HL-60 (cell line): ENCODE results near the gene NR5A1.

Experiments
- DNase-seq, 2 experiments: peaks; one replicate each; pipeline ENCODE4 v3.0.0-alpha.2; 2010 to 2020; ENCODE audit warnings: low read depth in 1 of 2, low spot score in 1 of 2
- H3K27ac ChIP-seq: fragments of 250-450 bp; sonication (Bioruptor Pico); replicated peaks from 2 replicates; pipeline ENCODE4 v1.5.1; 2020; ENCODE audit warnings: mild to moderate bottlenecking, moderate library complexity
- H3K27me3 ChIP-seq: fragments of 250-450 bp; sonication (Bioruptor Pico); 2 replicates; pipeline ENCODE4 v1.5.1; 2021; ENCODE audit warnings: mild to moderate bottlenecking, moderate library complexity; ENCODE audit not compliant: insufficient read depth, poor library complexity, severe bottlenecking
- H3K4me3 ChIP-seq: replicated peaks from 2 replicates; pipeline ENCODE4 v1.5.1; 2011; ENCODE audit warnings: mild to moderate bottlenecking, control low read depth, low read length; ENCODE audit not compliant: insufficient read depth
- GABPA ChIP-seq: IDR thresholded peaks from 2 replicates; pipeline ENCODE4 v1.6.1; 2012; ENCODE audit warnings: low read depth
- POLR2AphosphoS5 ChIP-seq: IDR thresholded peaks from 2 replicates; pipeline ENCODE4 v1.6.1; 2012; ENCODE audit warnings: low read depth
- SPI1 ChIP-seq: IDR thresholded peaks from 2 replicates; pipeline ENCODE4 v1.6.1; 2012; ENCODE audit warnings: low read depth, mild to moderate bottlenecking, borderline replicate concordance
- TF ChIP-seq, protein P1 (sequence below): IDR thresholded peaks from one replicate; pipeline ENCODE4 v1.5.1; 2011; ENCODE audit warnings: low read length, control low read depth, inconsistent platforms; ENCODE audit not compliant: insufficient read depth
- TF ChIP-seq, protein P2 (sequence below): IDR thresholded peaks from 2 replicates; pipeline ENCODE4 v1.6.1; 2012; ENCODE audit warnings: low read depth; ENCODE audit not compliant: insufficient replicate concordance

The NR5A1 gene

DNA sequence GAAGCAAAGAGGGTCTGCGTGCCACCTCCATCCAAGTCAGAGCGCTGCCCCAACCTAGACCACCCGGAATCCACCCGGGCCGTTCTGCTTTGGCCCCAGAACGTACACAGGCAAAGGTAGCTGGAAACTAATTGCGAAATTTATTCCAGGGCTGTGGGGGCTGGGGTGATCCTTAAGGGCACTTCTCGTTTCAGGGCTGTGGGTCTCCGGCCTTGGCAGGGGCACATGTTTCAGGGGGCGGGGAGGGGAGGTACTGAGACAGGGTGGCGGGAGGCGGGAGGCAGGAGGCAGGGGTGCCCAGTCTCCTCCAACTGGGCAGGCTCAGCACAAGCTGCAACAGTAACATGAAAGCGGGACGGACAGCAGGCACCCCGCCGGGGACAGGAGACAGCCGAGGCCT is 26.1 kb downstream of the NR5A1 start:
- no peaks in the 10 kb centered on the region for H3K27me3 ChIP-seq
- peak; percentile 53; the same call in 1 of the 2 replicates for TF ChIP-seq SPI1
- TF ChIP-seq, protein P1, sequence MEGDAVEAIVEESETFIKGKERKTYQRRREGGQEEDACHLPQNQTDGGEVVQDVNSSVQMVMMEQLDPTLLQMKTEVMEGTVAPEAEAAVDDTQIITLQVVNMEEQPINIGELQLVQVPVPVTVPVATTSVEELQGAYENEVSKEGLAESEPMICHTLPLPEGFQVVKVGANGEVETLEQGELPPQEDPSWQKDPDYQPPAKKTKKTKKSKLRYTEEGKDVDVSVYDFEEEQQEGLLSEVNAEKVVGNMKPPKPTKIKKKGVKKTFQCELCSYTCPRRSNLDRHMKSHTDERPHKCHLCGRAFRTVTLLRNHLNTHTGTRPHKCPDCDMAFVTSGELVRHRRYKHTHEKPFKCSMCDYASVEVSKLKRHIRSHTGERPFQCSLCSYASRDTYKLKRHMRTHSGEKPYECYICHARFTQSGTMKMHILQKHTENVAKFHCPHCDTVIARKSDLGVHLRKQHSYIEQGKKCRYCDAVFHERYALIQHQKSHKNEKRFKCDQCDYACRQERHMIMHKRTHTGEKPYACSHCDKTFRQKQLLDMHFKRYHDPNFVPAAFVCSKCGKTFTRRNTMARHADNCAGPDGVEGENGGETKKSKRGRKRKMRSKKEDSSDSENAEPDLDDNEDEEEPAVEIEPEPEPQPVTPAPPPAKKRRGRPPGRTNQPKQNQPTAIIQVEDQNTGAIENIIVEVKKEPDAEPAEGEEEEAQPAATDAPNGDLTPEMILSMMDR = no peak
- peak; percentile 56 to 62 for DNase-seq
- H3K27ac ChIP-seq = no peak overlapping the region
- H3K4me3 ChIP-seq = no peak overlapping the region

DNA sequence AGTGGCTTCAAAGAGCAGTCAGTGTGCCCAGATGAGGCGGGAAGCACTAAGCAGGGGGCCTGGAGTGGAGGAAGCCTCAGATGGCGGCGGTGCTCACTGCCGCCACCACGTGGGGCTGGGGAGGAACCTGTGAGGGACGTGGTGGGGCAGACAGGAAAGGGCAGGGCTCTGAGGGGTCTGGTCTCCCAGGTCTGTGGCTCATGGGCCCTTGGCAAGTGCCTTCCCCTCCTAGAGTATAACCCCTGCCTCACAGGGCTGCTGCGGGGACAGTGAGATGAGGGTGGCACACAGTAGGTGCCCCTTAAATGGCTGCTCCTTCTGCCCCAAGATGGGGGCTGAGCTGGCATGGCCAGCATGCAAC is 26.6 kb downstream of the NR5A1 start:
- Histone ChIP-seq H3K4me3 (no peak overlapping the region), H3K27me3 (no peaks in the 10 kb centered on the region), H3K27ac (peak overlapping the region; percentile 33)
- peak in 1 of 2 experiments; percentile 50 for DNase-seq
- TF ChIP-seq SPI1 = no peak
- TF ChIP-seq, protein P1 = peak; percentile 32

DNA sequence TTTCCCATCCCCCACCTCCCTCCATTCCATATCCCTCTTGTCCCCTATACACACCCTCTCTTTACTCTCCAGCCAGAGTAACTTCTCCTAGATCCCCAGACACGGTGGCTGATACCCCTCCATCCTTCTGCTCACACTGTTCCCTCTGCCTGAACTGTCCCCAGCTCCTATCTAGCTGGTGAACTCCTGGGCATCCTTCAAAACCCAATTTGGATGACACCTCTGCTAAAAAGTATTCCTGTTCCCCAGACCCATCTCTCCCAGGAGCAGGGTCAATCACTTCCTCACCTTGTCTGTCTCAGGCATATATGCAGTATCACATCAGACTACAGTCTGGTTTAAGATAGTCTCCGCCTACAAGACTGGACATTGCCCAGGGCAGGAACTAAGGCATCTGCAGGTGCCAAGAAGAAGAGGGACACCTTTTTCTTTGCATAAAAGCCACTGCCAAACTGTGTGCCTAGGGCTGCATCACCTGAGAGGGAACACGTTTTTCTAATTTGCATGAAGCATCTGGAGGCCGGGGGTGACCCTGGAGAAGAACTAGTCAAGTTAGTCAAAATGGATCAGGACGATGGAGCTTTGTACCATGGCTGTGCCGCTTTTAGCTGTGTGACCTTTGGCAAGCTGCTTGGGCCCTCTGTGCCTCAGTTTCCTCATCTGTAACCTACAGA is 27.1 kb downstream of the NR5A1 start:
- DNase-seq = no peak
- TF ChIP-seq SPI1 (no peak), GABPA (no peak), POLR2AphosphoS5 (no peak)
- TF ChIP-seq, protein P1 = no peak
- TF ChIP-seq, protein P2, sequence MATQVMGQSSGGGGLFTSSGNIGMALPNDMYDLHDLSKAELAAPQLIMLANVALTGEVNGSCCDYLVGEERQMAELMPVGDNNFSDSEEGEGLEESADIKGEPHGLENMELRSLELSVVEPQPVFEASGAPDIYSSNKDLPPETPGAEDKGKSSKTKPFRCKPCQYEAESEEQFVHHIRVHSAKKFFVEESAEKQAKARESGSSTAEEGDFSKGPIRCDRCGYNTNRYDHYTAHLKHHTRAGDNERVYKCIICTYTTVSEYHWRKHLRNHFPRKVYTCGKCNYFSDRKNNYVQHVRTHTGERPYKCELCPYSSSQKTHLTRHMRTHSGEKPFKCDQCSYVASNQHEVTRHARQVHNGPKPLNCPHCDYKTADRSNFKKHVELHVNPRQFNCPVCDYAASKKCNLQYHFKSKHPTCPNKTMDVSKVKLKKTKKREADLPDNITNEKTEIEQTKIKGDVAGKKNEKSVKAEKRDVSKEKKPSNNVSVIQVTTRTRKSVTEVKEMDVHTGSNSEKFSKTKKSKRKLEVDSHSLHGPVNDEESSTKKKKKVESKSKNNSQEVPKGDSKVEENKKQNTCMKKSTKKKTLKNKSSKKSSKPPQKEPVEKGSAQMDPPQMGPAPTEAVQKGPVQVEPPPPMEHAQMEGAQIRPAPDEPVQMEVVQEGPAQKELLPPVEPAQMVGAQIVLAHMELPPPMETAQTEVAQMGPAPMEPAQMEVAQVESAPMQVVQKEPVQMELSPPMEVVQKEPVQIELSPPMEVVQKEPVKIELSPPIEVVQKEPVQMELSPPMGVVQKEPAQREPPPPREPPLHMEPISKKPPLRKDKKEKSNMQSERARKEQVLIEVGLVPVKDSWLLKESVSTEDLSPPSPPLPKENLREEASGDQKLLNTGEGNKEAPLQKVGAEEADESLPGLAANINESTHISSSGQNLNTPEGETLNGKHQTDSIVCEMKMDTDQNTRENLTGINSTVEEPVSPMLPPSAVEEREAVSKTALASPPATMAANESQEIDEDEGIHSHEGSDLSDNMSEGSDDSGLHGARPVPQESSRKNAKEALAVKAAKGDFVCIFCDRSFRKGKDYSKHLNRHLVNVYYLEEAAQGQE = no peak
- no peak overlapping the region for H3K4me3 ChIP-seq
- H3K27ac ChIP-seq = no peak overlapping the region; the same call in 1 of the 2 replicates
- H3K27me3 ChIP-seq = no peaks in the 10 kb centered on the region

DNA sequence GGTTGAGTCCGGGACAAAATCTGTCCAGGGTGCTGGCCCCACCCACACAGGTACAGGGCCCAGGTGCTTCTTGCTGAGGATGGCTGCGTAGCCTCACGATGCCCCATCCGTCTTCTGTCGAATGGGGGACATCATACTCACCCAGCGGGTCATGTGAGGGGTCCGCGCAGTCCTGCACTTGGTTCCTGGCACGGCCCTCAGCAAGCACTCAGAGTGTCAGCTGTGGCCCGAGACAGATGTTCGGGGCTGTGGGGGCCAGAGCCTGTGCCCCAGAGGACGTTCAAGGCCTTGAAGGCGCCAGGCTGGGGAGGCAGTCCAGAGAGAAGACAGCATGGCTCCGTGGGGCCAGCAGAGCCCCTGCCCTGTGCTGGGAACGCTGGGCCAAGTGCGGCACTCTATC is 27.8 kb downstream of the NR5A1 start:
- H3K27me3 ChIP-seq = no peaks in the 10 kb centered on the region
- DNase-seq = no peak
- H3K27ac ChIP-seq = no peak overlapping the region
- TF ChIP-seq GABPA = no peak
- no peak for TF ChIP-seq SPI1
- TF ChIP-seq, protein P1 = no peak
- TF ChIP-seq, protein P2 = no peak
- TF ChIP-seq POLR2AphosphoS5 = no peak
- no peak overlapping the region for H3K4me3 ChIP-seq
